Neural progenitor cell (in vitro differentiated cells): ENCODE data around the gene ARFIP2.

Experiments
- CTCF ChIP-seq: fragments of 200-600 bp; sonication (generic); IDR thresholded peaks from 2 replicates; pipeline ENCODE4 v1.5.1; 2017; ENCODE audit warnings: antibody characterized with exemption, mild to moderate bottlenecking
- EZH2phosphoT487 ChIP-seq: fragments of 200-600 bp; sonication (generic); IDR thresholded peaks from 2 replicates; pipeline ENCODE4 v1.6.1; 2017; ENCODE audit warnings: antibody characterized with exemption

GRCh38 chr11:6523253-6523652 lies 42.1 kb upstream of the ARFIP2 start:
- TF ChIP-seq EZH2phosphoT487: no peak
- TF ChIP-seq CTCF: no peak
